K562 (cell line): Measurements from ENCODE around the gene ZNF484. TPM values are rescaled to one million over a fixed set of nuclear protein-coding genes. Genes with fewer than 3 reads are reported as not detected.

Experiments used
- ATAC-seq: fragments of 200-7000 bp; cut with Tn5 transposase; 3 replicates; pipeline ENCODE4 v1.9.1; 2020; ENCODE audit warnings: moderate library complexity
- BruUV-seq: library from RNA; stranded (reverse); fragments of 400-500 nt; replicated peaks from 2 replicates; lab custom pipeline; 2021; lab: Mats Ljungman, UMichigan
- CTCF ChIA-PET: fragments of 300-600 bp; formaldehyde crosslinking; extraction: SDS; loops from one replicate; lab custom pipeline; 2021; ENCODE audit warnings: low intra/inter-chr PET ratio; lab: Yijun Ruan, JAX
- POLR2A ChIA-PET: fragments of 300-600, 350-650 bp; sonication (Branson Sonifier 250); formaldehyde crosslinking; extraction: SDS; loops from one replicate; lab custom pipeline; 2021; ENCODE audit warnings: antibody characterized with exemption, inconsistent platforms; lab: Yijun Ruan, JAX
- DNase-seq, 4 experiments: peaks; one replicate each; pipeline versions ENCODE4 v3.0.0 to v3.0.0-alpha.2; 2011 to 2018; ENCODE audit warnings: low spot score in 3 of 4, mixed read lengths in 3 of 4; ENCODE audit errors: extremely low read depth in 1 of 4
- FAIRE-seq: peaks from 2 replicates; lab custom pipeline; 2011; peaks lifted over from hg19 to GRCh38; lab: Jason Lieb, UNC
- H2AFZ ChIP-seq: 2 replicates; pipeline ENCODE4 v1.6.0; 2011; ENCODE audit warnings: low read depth, low read length, control low read depth, inconsistent platforms
- H3K27ac ChIP-seq: fragments of 200-600 bp; 3 replicates; pipeline ENCODE4 v1.8.0; 2011; ENCODE audit warnings: low read depth, mild to moderate bottlenecking, control low read depth, inconsistent platforms, low read length, moderate library complexity, mixed read lengths; ENCODE audit errors: extremely low read depth
- H3K27me3 ChIP-seq, 2 experiments: fragments of 300-600 bp in 1 of 2; 2 replicates in 1 of 2; 3 replicates in 1 of 2; pipeline versions ENCODE4 v1.6.0 to v1.8.0; 2011; ENCODE audit warnings: inconsistent platforms in 2 of 2, low read length in 2 of 2, mild to moderate bottlenecking in 1 of 2, mixed read lengths in 1 of 2, moderate library complexity in 1 of 2; ENCODE audit not compliant: control insufficient read depth in 2 of 2, insufficient read depth in 2 of 2
- H3K36me3 ChIP-seq: fragments of 300-600 bp; 3 replicates; pipeline ENCODE4 v1.8.0; 2011; ENCODE audit warnings: mild to moderate bottlenecking, low read length, inconsistent platforms; ENCODE audit not compliant: control insufficient read depth, insufficient read depth
- H3K4me1 ChIP-seq, 2 experiments: fragments of 200-600 bp in 1 of 2; replicated peaks in 1 of 2; 2 replicates in 1 of 2; 3 replicates in 1 of 2; pipeline versions ENCODE4 v1.5.1 to v1.8.0; 2011; ENCODE audit warnings: inconsistent platforms in 2 of 2, low read length in 2 of 2, mild to moderate bottlenecking in 1 of 2, mixed read lengths in 1 of 2, moderate library complexity in 1 of 2; ENCODE audit not compliant: control insufficient read depth in 2 of 2, insufficient read depth in 2 of 2
- H3K4me2 ChIP-seq: 2 replicates; pipeline ENCODE4 v1.6.1; 2011; ENCODE audit warnings: low read length, control low read depth, inconsistent platforms, mixed read lengths; ENCODE audit not compliant: insufficient read depth
- H3K4me3 ChIP-seq: fragments of 200-600 bp; sonication (generic), shearing (Covaris generic); 2 replicates; pipeline ENCODE4 v1.5.1; 2016; ENCODE audit warnings: control low read depth, inconsistent platforms
- H3K79me2 ChIP-seq: fragments of 200-600 bp; 3 replicates; pipeline ENCODE4 v1.8.0; 2011; ENCODE audit warnings: low read length, inconsistent platforms; ENCODE audit not compliant: control insufficient read depth, insufficient read depth
- H3K9ac ChIP-seq, 2 experiments: 2 replicates each; pipeline versions ENCODE4 v1.6.0 to v1.6.1; 2011; ENCODE audit warnings: low read depth in 2 of 2, low read length in 2 of 2, control low read depth in 1 of 2, inconsistent platforms in 1 of 2, mild to moderate bottlenecking in 1 of 2, mixed read lengths in 1 of 2; ENCODE audit not compliant: insufficient read depth in 1 of 2
- H3K9me1 ChIP-seq: one replicate; pipeline ENCODE4 v1.6.0; 2011; ENCODE audit warnings: inconsistent platforms, mild to moderate bottlenecking, low read length, moderate library complexity; ENCODE audit not compliant: control insufficient read depth, insufficient read depth
- H3K9me3 ChIP-seq: replicated peaks from 2 replicates; pipeline ENCODE4 v1.5.1; 2011; ENCODE audit warnings: low read depth, low read length, inconsistent platforms; ENCODE audit not compliant: control insufficient read depth, insufficient read depth
- H4K20me1 ChIP-seq: replicated peaks from 2 replicates; pipeline ENCODE4 v1.6.1; 2011; ENCODE audit warnings: low read length, inconsistent platforms, mixed read lengths; ENCODE audit not compliant: control insufficient read depth, insufficient read depth
- FOXA3 ChIP-seq, 2 experiments: fragments of 450-650 bp in 1 of 2; sonication (generic) in 1 of 2; formaldehyde crosslinking; IDR thresholded peaks in 1 of 2; conservative IDR thresholded peaks in 1 of 2; 2 replicates each; pipeline versions ENCODE4 v1.4.0 to v1.8.0; 2020 to 2022; ENCODE audit warnings: mild to moderate bottlenecking in 2 of 2, missing genetic modification reagents in 1 of 2
- HLTF ChIP-seq: fragments of 450-650 bp; IDR thresholded peaks from 2 replicates; pipeline ENCODE4 v1.6.1; 2016
- HOMEZ ChIP-seq: fragments of 250-450 bp; sonication (Bioruptor Pico); IDR thresholded peaks from 2 replicates; pipeline ENCODE4 v1.4.0; 2020; ENCODE audit warnings: mild to moderate bottlenecking, moderate library complexity
- MEIS2 ChIP-seq: fragments of 450-650 bp; IDR thresholded peaks from 2 replicates; pipeline ENCODE4 v1.6.1; 2014; ENCODE audit warnings: mild to moderate bottlenecking; ENCODE audit not compliant: partially characterized antibody
- PCBP2 ChIP-seq: fragments of 200-400 bp; formaldehyde crosslinking; IDR thresholded peaks from 2 replicates; pipeline ENCODE4 v1.6.1; 2018; ENCODE audit warnings: low read length, low read depth, mild to moderate bottlenecking, moderate library complexity; ENCODE audit not compliant: poor library complexity, severe bottlenecking
- RBM15 ChIP-seq: fragments of 200-400 bp; formaldehyde crosslinking; IDR thresholded peaks from 2 replicates; pipeline ENCODE4 v1.6.1; 2018; ENCODE audit warnings: mild to moderate bottlenecking, low read length, moderate library complexity; ENCODE audit not compliant: insufficient read depth
- RFX1 ChIP-seq: fragments of 450-650 bp; IDR thresholded peaks from 2 replicates; pipeline ENCODE4 v1.6.1; 2016; ENCODE audit warnings: mild to moderate bottlenecking, moderate library complexity
- SNRNP70 ChIP-seq: fragments of 200-400 bp; formaldehyde crosslinking; optimal IDR thresholded peaks from 2 replicates; pipeline ENCODE3; 2017; ENCODE audit warnings: low read depth, low read length
- STAT5B ChIP-seq: fragments of 250-450 bp; sonication (Bioruptor Pico); IDR thresholded peaks from 2 replicates; pipeline ENCODE4 v1.8.0; 2021; ENCODE audit warnings: mild to moderate bottlenecking, inconsistent platforms
- ZBTB43 ChIP-seq: sonication (generic); formaldehyde crosslinking; IDR thresholded peaks from 2 replicates; pipeline ENCODE4 v1.8.0; 2023; ENCODE audit warnings: mild to moderate bottlenecking, missing genetic modification reagents
- ZBTB7A ChIP-seq: IDR thresholded peaks from 2 replicates; pipeline ENCODE4 v1.6.1; 2011; ENCODE audit warnings: low read depth, mild to moderate bottlenecking, low read length, moderate library complexity, borderline replicate concordance; ENCODE audit not compliant: control insufficient read depth
- ZNF217 ChIP-seq: sonication (generic); formaldehyde crosslinking; IDR thresholded peaks from 2 replicates; pipeline ENCODE4 v1.8.0; 2022; ENCODE audit warnings: mild to moderate bottlenecking, missing genetic modification reagents
- in situ Hi-C: fragments of 300-500 bp; cut with MboI; formaldehyde crosslinking; loops from 4 replicates; pipeline ENCODE4 v1.15.0; 2018; ENCODE audit warnings: inconsistent platforms, mixed read lengths
- intact Hi-C: fragments of 100-400 bp; cut with micrococcal nuclease; formaldehyde crosslinking; loops from 2 replicates; pipeline ENCODE4 v1.14.2; 2022
- polyA plus RNA-seq, 8 experiments: library from polyadenylated mRNA; depleted of rRNA in 4 of 8; stranded (reverse) in 5 of 8; unstranded in 3 of 8; fragments of >200 nt; fragmentation: Nextera tagmentation in 2 of 8; fragmentation: Illumina TruSeq in 1 of 8; extraction: Ambion mirVana in 2 of 8; extraction: Trizol in 1 of 8; gene quantifications; 2 replicates each; pipeline versions ENCODE4 v1.2.1 to v1.2.3, GENCODE V29; 2011 to 2014; ENCODE audit warnings: inconsistent platforms in 1 of 8, missing spikeins in 1 of 8
- total RNA-seq, 7 experiments: library from RNA; depleted of rRNA in 6 of 7; stranded (reverse); fragments of >200 nt in 6 of 7; fragmentation: Illumina TruSeq in 2 of 7; extraction: Trizol in 2 of 7; gene quantifications; 2 replicates each; pipeline versions ENCODE4 v1.2.1 to v1.2.3, GENCODE V29; 2011 to 2021; ENCODE audit warnings: low replicate concordance in 1 of 7
- TF ChIP-seq, protein P1 (sequence below): fragments of 250-450 bp; sonication (Bioruptor Pico); IDR thresholded peaks from 2 replicates; pipeline ENCODE4 v1.8.0; 2021; ENCODE audit warnings: moderate library complexity, mild to moderate bottlenecking, inconsistent platforms
- TF ChIP-seq, protein P2 (sequence below): fragments of 450-650 bp; formaldehyde crosslinking; IDR thresholded peaks from 2 replicates; pipeline ENCODE4 v1.4.0; 2020; ENCODE audit warnings: mild to moderate bottlenecking, mixed read lengths
- TF ChIP-seq, protein P3 (sequence below): sonication (generic); formaldehyde crosslinking; IDR thresholded peaks from 2 replicates; pipeline ENCODE4 v1.8.0; 2022; ENCODE audit warnings: mild to moderate bottlenecking, missing genetic modification reagents

The ZNF484 gene
- total and polyA plus RNA-seq, 9 of the 15 experiments (the other 6 are each of a cell fraction or from before 2014, with no cell fraction given) = 1.1 to 5.8 (median 2.5) TPM

DNA sequence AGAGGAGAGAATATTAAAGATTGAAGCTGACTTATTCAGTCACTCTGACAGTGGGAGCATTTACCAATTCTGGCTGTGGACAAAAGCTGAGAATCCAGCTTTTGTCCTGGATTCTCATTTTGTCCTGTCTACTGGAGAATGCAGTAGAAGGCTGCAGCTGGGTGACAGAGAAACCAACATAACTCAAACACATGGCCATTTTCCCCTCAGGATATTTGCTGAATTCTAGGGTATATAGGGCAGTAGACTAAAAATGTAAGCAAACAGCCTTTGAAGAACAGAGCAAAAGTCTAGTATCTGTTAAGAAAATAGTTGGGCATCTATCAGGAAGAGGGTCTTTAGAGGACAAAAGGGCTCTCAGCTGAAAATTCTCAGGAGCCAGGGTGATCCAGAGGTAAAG, 20.6 kb downstream of the ZNF484 start:
- CTCF ChIA-PET = no interaction called here
- Histone ChIP-seq H3K27me3 (no peaks in the 10 kb centered on the region), H3K4me3 (no peak overlapping the region), H2AFZ (no peak overlapping the region), H3K9me1 (no peaks in the 10 kb centered on the region), H3K9me3 (no peaks in the 10 kb centered on the region), H3K4me1 (no peaks in the 10 kb centered on the region), H3K9ac (no peak overlapping the region), H3K36me3 (peaks cover 28% of the 10 kb centered on the region), H3K4me2 (no peak overlapping the region), H3K27ac (no peak overlapping the region), H4K20me1 (no peaks in the 10 kb centered on the region), H3K79me2 (no peaks in the 10 kb centered on the region)
- BruUV-seq = no TSS peak
- DNase-seq (no peak), FAIRE-seq (no peak), ATAC-seq (no peak)
- POLR2A ChIA-PET = interaction anchor here (1.2 kb wide), 1 partner anchor 11 kb away, joined by 4 read pairs; no protein-coding TSS in a partner anchor
- TF ChIP-seq, protein P1, sequence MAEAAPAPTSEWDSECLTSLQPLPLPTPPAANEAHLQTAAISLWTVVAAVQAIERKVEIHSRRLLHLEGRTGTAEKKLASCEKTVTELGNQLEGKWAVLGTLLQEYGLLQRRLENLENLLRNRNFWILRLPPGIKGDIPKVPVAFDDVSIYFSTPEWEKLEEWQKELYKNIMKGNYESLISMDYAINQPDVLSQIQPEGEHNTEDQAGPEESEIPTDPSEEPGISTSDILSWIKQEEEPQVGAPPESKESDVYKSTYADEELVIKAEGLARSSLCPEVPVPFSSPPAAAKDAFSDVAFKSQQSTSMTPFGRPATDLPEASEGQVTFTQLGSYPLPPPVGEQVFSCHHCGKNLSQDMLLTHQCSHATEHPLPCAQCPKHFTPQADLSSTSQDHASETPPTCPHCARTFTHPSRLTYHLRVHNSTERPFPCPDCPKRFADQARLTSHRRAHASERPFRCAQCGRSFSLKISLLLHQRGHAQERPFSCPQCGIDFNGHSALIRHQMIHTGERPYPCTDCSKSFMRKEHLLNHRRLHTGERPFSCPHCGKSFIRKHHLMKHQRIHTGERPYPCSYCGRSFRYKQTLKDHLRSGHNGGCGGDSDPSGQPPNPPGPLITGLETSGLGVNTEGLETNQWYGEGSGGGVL = no peak
- TF ChIP-seq SNRNP70 (no peak), RFX1 (no peak), RBM15 (no peak), HLTF (no peak), FOXA3 (CRISPR knock-in tag; conservative IDR thresholded peaks at IDR 0.05 in 1 of 2, IDR thresholded peaks at IDR 0.05 in 1 of 2) (no peak), PCBP2 (no peak), ZBTB43 (CRISPR knock-in tag) (no peak), ZBTB7A (no peak), HOMEZ (CRISPR knock-in tag) (no peak), STAT5B (CRISPR knock-in tag) (no peak), ZNF217 (CRISPR knock-in tag) (no peak), MEIS2 (no peak)
- TF ChIP-seq, protein P2, sequence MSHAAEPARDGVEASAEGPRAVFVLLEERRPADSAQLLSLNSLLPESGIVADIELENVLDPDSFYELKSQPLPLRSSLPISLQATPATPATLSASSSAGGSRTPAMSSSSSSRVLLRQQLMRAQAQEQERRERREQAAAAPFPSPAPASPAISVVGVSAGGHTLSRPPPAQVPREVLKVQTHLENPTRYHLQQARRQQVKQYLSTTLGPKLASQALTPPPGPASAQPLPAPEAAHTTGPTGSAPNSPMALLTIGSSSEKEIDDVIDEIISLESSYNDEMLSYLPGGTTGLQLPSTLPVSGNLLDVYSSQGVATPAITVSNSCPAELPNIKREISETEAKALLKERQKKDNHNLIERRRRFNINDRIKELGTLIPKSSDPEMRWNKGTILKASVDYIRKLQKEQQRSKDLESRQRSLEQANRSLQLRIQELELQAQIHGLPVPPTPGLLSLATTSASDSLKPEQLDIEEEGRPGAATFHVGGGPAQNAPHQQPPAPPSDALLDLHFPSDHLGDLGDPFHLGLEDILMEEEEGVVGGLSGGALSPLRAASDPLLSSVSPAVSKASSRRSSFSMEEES = no peak
- TF ChIP-seq, protein P3, sequence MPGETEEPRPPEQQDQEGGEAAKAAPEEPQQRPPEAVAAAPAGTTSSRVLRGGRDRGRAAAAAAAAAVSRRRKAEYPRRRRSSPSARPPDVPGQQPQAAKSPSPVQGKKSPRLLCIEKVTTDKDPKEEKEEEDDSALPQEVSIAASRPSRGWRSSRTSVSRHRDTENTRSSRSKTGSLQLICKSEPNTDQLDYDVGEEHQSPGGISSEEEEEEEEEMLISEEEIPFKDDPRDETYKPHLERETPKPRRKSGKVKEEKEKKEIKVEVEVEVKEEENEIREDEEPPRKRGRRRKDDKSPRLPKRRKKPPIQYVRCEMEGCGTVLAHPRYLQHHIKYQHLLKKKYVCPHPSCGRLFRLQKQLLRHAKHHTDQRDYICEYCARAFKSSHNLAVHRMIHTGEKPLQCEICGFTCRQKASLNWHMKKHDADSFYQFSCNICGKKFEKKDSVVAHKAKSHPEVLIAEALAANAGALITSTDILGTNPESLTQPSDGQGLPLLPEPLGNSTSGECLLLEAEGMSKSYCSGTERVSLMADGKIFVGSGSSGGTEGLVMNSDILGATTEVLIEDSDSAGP = no peak
- intact Hi-C loops = no loop called here
- in situ Hi-C loops = no loop called here
